Kidney tubule cell (primary cell): ENCODE measurements around the gene PSMD3.
A peak's percentile ranks its signal among the peaks of the same experiment; 100 is the strongest.
"Not testable (repeated sequence)": the region's sequence is repeated elsewhere in the genome, so short reads cannot be mapped to it uniquely, and the experiment has no call there.

Source experiments
- DNase-seq: peaks from one replicate; pipeline ENCODE4 v3.0.0-alpha.2; 2018; ENCODE audit warnings: low spot score

PSMD3 gene

GRCh38 chr17:39980351-39981206 lies at the start of gene PSMD3:
Gene PSMD3, plus strand, starts transcription at chr17:39980807. Its CDS starts 164 bp downstream, at chr17:39980971.
- peak; percentile 100 for DNase-seq

- no peak for DNase-seq
Observed at GRCh38 chr17:39933912-39934311, 46.7 kb upstream of the PSMD3 start.

DNA sequence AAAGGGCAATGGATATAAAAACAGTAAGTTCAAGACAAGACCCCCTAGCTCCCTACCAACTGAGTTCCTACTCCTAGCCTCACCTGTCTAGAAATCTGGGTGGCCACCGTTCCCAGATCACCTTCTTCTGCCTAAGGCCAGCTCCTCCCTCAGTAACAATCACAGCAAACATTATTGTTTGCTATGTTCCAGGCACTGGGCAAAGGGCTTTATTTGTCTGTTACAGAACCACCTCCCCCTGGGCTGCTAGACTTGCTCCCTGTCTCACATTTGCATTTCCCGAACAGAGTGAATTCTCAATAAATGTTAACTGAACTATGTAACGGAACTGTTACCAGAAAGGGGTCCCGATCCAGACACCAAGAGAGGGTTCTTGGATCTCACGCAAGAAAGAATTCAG lies 46.3 kb upstream of the PSMD3 start:
- DNase-seq, result no peak

DNA sequence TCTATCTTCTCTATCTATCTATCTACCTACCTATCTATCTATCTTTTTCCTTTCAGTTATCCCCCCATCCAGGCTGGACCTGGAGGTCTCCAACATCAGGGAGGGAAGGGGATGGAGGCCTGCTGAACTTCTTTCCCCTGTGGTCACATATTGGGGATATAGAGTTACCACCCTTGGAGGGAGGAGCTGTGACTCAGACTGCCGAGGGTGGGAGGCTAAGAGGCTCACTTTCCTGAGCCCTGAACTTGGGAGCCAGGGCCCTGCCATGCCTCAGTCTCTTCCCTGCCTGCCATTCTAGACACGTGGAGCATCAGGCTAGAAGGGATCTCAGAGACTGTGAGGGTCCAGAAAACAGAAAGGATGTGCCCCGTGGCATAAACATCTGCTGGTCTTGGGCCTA lies 44.7 kb upstream of the PSMD3 start:
- no peak for DNase-seq

DNA sequence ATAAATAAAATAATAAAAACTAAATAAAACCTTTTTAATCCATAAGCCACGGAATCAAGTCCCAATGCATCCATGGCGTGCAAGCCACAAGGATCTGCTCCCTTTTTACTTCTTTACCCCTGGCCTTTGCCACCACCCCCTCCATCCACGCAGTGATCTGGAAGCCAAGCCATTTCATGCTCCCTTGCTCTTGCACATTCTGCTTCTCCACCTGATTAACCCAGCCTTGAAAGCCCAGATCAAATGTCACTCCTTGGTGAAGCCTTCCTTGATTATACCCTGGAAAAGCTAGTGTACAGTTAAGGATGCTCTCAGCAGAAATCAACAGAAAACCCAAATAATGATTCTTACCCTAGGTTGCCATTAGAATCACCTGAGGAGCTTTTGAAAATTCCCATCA lies 43.2 kb upstream of the PSMD3 start:
- peak; percentile 35 for DNase-seq

DNA sequence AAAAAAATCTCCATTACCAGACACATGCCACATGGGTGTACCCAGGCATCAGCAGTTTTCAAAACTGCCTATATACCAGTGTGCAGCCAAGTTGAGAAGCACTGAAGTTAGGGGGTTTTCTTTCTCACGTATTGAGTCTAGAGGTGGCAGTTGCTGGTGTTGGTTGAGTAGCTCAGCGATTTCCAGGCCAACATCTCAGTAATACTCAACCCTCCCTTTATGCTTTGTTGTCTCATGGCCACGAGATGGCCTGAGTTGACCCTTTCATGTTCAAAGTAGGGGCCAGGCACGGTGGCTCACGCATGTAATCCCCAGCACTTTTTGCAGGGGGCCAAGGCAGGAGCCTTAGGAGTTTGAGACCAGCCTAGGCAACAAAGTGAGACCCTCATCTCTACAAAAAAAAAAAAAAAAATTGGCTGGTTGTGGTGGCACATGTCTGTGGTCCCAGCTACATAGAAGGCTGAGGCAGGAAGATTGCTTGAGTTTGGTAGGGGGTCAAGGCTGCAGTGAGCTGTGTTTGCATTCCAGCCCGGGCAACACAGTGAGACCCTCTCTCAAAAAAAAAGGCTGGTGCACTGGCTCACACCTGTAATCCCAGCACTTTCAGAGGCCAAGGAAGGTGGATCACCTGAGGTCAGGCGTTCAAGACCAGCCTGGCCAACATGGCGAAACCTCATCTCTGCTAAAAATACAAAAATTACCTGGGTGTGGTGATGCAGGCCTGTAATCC lies 42.3 kb upstream of the PSMD3 start:
- DNase-seq, result peak; percentile 18

- no peak for DNase-seq
Observed at GRCh38 chr17:39939106-39939505, 41.5 kb upstream of the PSMD3 start.

- peak; percentile 89 for DNase-seq
Observed at GRCh38 chr17:39939588-39940419, 40.8 kb upstream of the PSMD3 start.

GRCh38 chr17:39943702-39944392 lies 36.8 kb upstream of the PSMD3 start:
- no peak for DNase-seq

DNA sequence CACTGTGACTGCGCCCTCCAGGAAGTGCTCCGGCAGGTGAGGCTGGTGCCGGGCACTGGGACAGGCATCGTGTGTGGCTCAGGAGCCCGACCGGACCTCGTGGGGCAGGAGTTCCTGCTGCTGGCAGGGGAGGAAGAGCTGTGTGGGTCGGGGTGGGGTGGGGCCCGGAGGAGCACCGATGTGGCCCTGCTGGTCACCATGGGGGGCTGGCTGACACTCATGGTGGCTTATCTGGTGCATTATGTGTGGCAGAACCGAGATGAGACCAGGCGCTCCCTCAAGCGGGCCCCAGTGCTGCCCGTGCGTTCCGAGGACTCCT lies 36.3 kb upstream of the PSMD3 start:
- DNase-seq, result no peak

DNA sequence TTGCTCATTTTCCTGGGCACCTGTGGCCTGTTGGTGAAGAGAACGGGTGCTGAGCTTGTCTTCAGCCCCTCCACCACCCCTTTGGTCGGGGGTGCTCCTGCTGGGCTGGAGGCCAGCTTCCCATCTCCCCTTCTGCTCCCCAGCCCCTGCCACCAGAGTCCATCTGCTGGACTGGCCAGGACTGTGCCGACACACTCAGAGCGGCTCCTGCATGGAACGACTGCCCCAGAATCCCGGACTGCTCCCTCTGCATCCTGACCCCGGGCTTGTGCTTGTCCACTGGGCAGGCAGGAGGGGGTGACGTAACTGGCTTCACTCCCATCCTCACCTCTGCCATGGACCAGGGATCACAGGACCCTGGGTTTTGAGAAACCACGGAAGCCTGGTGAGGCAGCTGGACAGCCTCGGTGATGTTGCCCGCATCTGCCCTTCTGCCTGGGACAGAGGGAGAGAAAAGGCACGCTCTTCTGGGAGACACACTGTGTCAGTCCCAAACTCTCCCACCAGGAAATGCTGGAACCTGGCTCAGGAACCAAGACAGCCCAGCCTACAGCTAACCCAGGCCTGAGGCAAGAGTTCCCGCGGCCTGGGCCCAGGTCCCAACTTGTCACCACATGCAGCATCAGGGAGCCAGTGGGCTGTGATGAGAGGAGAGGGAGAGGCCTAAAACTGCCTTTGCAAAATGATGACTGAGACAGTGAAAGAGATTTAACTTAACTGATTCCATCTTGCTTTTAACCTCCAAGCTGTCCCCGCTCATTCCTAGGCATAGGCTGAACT lies 33.9 kb upstream of the PSMD3 start:
- no peak for DNase-seq

- not testable (repeated sequence) for DNase-seq
Observed at GRCh38 chr17:39948489-39948828, 32.1 kb upstream of the PSMD3 start.

- DNase-seq, result peak; percentile 52
Observed at GRCh38 chr17:39949028-39949427, 31.6 kb upstream of the PSMD3 start.

DNA sequence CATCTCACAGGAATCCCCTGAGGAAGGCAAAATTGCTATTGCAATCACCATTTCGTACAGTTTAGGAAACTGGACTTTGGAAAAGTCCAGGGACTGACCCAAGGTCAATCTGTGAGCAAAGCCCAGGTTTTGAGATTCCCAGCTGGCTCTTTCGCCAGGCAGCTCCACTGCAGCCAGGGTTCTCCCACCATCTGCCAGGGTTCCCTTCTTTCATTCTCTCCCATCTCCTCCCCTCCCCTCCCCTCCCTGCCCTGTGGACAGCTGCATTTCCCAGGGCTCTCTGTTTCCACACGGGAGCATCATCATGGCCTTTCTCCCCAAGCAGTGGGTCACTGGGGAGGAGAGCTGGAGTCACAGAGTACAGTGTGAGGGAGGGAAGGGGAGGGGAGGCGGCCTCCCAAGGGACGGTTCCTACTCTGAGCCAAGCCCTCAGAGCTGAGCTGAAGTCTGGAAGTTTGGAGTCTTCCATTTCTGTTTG lies 29.7 kb upstream of the PSMD3 start:
- DNase-seq, result no peak

DNA sequence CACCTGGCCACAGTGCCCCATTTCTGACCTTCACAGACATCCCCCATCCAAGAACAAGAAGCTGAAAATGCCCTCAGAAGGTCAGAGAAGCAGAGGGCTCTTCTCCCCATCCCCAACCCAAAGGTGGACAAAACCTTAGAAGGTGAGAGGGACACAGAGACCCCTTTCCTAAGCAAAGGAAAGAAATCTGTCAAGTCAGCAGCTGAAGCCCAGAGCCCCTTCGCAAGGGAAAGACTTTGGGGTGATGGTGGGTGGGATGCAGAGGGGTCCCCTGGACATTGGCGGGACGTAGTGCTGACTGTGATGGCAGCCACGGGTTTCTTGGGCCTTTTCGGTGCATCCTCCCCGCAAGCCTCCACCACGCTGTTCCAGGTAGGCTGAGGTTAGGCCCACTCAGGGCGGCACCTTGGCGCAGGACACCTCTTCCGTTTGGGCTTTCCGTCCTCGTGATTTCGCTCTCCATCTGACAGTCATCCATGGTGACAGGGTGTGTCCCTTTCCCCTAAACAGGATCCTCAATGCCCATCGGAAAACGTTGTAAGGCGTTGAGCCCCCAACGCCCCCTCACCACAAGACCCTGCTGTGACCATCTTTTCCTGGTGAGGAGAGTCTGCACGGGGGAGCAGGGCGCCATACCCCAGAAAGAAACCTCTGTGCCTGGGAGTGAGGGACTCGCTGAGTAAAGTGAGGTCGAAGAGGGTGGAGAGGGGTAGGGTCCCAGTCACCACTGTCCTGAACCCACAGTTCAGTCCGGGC lies 28.5 kb upstream of the PSMD3 start:
- DNase-seq, result no peak

- DNase-seq, result peak; percentile 96
Observed at GRCh38 chr17:39952680-39953470, 27.7 kb upstream of the PSMD3 start.

DNA sequence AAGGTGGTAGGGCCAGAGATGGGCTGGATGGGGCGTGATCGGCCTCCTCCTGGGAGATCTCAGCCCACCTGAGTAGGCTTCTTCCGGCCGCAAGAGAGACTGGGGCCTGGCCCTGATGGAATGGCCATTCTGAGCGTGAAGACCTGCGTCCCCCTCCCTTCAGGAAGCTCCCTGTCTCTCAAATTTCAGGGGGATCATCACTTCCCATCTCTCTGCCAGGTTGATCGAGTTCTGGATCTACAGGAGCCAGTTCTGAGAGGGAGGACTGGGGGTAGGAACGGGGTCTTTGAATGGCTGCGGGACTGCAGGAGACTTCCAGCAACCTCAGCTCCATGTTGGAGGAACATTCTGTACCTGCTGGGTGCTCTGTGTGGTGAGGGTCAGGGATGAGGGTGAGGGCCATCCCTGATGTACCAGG lies 27.1 kb upstream of the PSMD3 start:
- DNase-seq, result no peak

DNA sequence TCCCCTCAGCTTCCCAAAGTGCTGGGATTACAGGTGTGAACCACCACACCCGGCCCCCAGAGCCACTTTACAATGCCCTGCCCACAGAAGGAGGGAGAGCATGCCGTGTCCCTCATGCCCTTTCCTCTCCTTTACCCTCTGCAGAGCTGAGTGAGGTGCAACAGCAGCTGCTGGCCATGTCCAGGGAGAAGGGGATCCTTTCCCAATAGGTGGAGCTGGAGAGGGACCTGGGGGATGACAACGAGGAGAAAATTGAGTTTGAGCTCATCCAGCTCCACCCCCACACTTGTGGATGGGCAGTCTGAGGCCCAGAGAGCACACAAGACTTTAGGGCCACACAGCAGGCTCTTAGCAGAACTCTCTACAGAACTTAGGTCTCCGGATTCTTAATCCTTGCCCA lies 25.7 kb upstream of the PSMD3 start:
- DNase-seq, result no peak

DNA sequence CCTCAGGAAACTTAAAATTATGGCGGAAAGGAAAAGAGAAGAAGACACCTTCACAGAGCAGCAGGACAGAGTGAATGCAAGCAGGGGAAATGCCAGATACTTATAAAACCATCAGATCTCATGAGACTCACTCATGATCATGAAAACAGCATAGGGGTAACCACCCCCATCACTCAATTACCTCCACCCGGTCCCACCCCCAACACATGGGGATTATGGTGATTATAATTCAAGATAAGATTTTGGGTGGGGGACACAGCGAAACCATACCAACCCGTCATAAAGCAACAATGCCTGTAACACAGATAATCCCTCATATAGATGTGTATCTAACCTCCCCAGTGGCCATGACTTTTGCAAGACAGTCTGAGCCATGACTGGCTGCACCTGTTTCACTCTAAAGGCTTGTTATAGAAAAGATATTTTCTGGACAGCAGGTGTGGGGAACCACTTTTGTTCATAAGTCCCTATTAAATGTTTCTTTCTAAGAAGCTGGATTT lies 24.8 kb upstream of the PSMD3 start:
- no peak for DNase-seq
